Liver (tissue), 9 donors: ENCODE results near the gene CYP2E1. TPM values are rescaled to one million over a fixed set of nuclear protein-coding genes. Genes with fewer than 3 reads are reported as not detected.
"Not testable (repeated sequence)": the region's sequence is repeated elsewhere in the genome, so short reads cannot be mapped to it uniquely, and the experiment has no call there.

Experiments
- DNase-seq: peaks from one replicate; pipeline ENCODE4 v3.0.0-alpha.2; 2017; ENCODE audit warnings: low spot score
- H3K27ac ChIP-seq, 2 donors: one replicate each; pipeline ENCODE4 v1.7.0; 2013; ENCODE audit warnings: inconsistent platforms in 2 of 2, low read length in 2 of 2, control low read depth in 1 of 2, low read depth in 1 of 2, mild to moderate bottlenecking in 1 of 2
- H3K27me3 ChIP-seq, 4 donors: one replicate each; pipeline versions ENCODE4 v1.6.1 to v1.7.0; 2013; ENCODE audit warnings: low read length in 3 of 4, inconsistent platforms in 1 of 4, mild to moderate bottlenecking in 1 of 4, moderate library complexity in 1 of 4; ENCODE audit not compliant: control insufficient read depth in 4 of 4, insufficient read depth in 4 of 4
- H3K36me3 ChIP-seq, 4 donors: one replicate each; pipeline versions ENCODE4 v1.6.1 to v1.7.0; 2013; ENCODE audit warnings: low read length in 3 of 4, mild to moderate bottlenecking in 3 of 4, low read depth in 1 of 4, moderate library complexity in 1 of 4; ENCODE audit not compliant: control insufficient read depth in 4 of 4, insufficient read depth in 3 of 4
- H3K4me1 ChIP-seq, 4 donors: one replicate each; pipeline versions ENCODE4 v1.6.1 to v1.7.0; 2013; ENCODE audit warnings: low read length in 3 of 4, mild to moderate bottlenecking in 3 of 4, moderate library complexity in 1 of 4; ENCODE audit not compliant: control insufficient read depth in 4 of 4, insufficient read depth in 4 of 4
- H3K4me3 ChIP-seq, 3 donors: one replicate each; pipeline versions ENCODE4 v1.6.1 to v1.7.0; 2013; ENCODE audit warnings: low read length in 3 of 3, control low read depth in 1 of 3, low read depth in 1 of 3, mild to moderate bottlenecking in 1 of 3
- H3K9ac ChIP-seq, 2 donors: one replicate each; pipeline ENCODE4 v1.7.0; 2013; ENCODE audit warnings: low read length in 2 of 2, mild to moderate bottlenecking in 2 of 2, moderate library complexity in 2 of 2, control low read depth in 1 of 2, low read depth in 1 of 2
- H3K9me3 ChIP-seq, 4 donors: one replicate each; pipeline versions ENCODE4 v1.6.1 to v1.7.0; 2013; ENCODE audit warnings: low read length in 3 of 4; ENCODE audit not compliant: control insufficient read depth in 4 of 4
- WGBS: extraction: QIAGEN DNeasy Blood & Tissue Kit; methylation state at CpG from one replicate; pipeline ENCODE4 v1.1.7; 2013; 5-methylcytosine and 5-hydroxymethylcytosine counted together
- polyA plus RNA-seq, 2 donors: library from polyadenylated mRNA; stranded (reverse) in 1 of 2; unstranded in 1 of 2; fragments of 200-250 nt in 1 of 2; fragments of >200 nt in 1 of 2; fragmentation: Nextera tagmentation in 1 of 2; extraction: Ambion mirVana in 1 of 2; gene quantifications; one replicate each; pipeline versions ENCODE4 v1.2.1 to v1.2.3, GENCODE V29; 2013 to 2015
- total RNA-seq, 2 donors: library from RNA; depleted of rRNA; stranded (reverse); fragments of >200 nt; gene quantifications; one replicate each; pipeline ENCODE4 v1.2.3, GENCODE V29; 2014
- donor health status: healthy.
- donor health status: healthy.
- donor health status: healthy.
- donor health status: healthy.
- donor health status: healthy.

Gene CYP2E1
- total and polyA plus RNA-seq, 4 donors = 0.93 to 5,149 (median 3,213) TPM

GRCh38 chr10:133572055-133572454 lies 44.9 kb downstream of the CYP2E1 start:
- not testable (repeated sequence) for H3K9me3 ChIP-seq, H3K4me1 ChIP-seq, H3K9ac ChIP-seq, H3K27ac ChIP-seq, H3K4me3 ChIP-seq, H3K36me3 ChIP-seq, H3K27me3 ChIP-seq, DNase-seq
- 89% methylated on average over 11 of the region's 11 CpGs for WGBS

GRCh38 chr10:133573460-133573859 lies 46.3 kb downstream of the CYP2E1 start:
- H3K9ac ChIP-seq, H3K4me3 ChIP-seq, H3K4me1 ChIP-seq, H3K27ac ChIP-seq, H3K9me3 ChIP-seq, H3K27me3 ChIP-seq, H3K36me3 ChIP-seq, DNase-seq: not testable (repeated sequence)
- WGBS = 86% methylated on average over 1 of the region's 1 CpG

GRCh38 chr10:133577037-133577436 lies 49.9 kb downstream of the CYP2E1 start:
- H3K4me3 ChIP-seq, H3K27me3 ChIP-seq, H3K9ac ChIP-seq, DNase-seq, H3K36me3 ChIP-seq, H3K9me3 ChIP-seq, H3K27ac ChIP-seq, H3K4me1 ChIP-seq: not testable (repeated sequence)
- 85% methylated on average over 17 of the region's 31 CpGs for WGBS

Other genes with a start within 250 kb of the CYP2E1 start
- 10 to 100 TPM; 29.6 to 32.4 TPM for gene TUBGCP2, start 218.5 kb upstream of the CYP2E1 start, total RNA-seq
- 10 to 100 TPM; 18.8 to 25.6 TPM for gene TUBGCP2, start 218.5 kb upstream of the CYP2E1 start, polyA plus RNA-seq
- gene ZNF511, start 218.4 kb upstream of the CYP2E1 start, total RNA-seq = 10 to 100 TPM; 13.7 to 31.3 TPM
- 10 to 100 TPM; 17.0 to 31.8 TPM for gene ZNF511, start 218.4 kb upstream of the CYP2E1 start, polyA plus RNA-seq
- not detected for gene CALY, start 190.5 kb upstream of the CYP2E1 start, total RNA-seq
- under 1 TPM in 1 of 2 donors, not detected in 1; 0.07 TPM for gene CALY, start 190.5 kb upstream of the CYP2E1 start, polyA plus RNA-seq
- gene PRAP1, start 180.0 kb upstream of the CYP2E1 start, total RNA-seq = 100 to 1,000 TPM in 1 of 2 donors, 10 to 100 TPM in 1; 60.8 to 174 TPM
- 100 to 1,000 TPM; 315 to 426 TPM for gene PRAP1, start 180.0 kb upstream of the CYP2E1 start, polyA plus RNA-seq
- 10 to 100 TPM; 24.3 to 67.6 TPM for gene FUOM, start 169.3 kb upstream of the CYP2E1 start, total RNA-seq
- gene FUOM, start 169.3 kb upstream of the CYP2E1 start, polyA plus RNA-seq = 100 to 1,000 TPM; 124 to 194 TPM
- gene ECHS1, start 154.0 kb upstream of the CYP2E1 start, total RNA-seq = 100 to 1,000 TPM in 1 of 2 donors, 10 to 100 TPM in 1; 41.5 to 214 TPM
- gene ECHS1, start 154.0 kb upstream of the CYP2E1 start, polyA plus RNA-seq = 100 to 1,000 TPM; 493 to 849 TPM
- 10 to 100 TPM in 1 of 2 donors, 1 to 10 TPM in 1; 4.8 to 17.5 TPM for gene PAOX, start 148.1 kb upstream of the CYP2E1 start, total RNA-seq
- 10 to 100 TPM in 1 of 2 donors, 1 to 10 TPM in 1; 9.1 to 17.8 TPM for gene PAOX, start 148.1 kb upstream of the CYP2E1 start, polyA plus RNA-seq
- 10 to 100 TPM; 19.4 to 43.1 TPM for gene MTG1, start 133.2 kb upstream of the CYP2E1 start, total RNA-seq
- gene MTG1, start 133.2 kb upstream of the CYP2E1 start, polyA plus RNA-seq = 10 to 100 TPM; 33.2 to 70.6 TPM
- not detected for gene SPRN, start 102.7 kb upstream of the CYP2E1 start, total RNA-seq
- 10 to 100 TPM in 1 of 2 donors, 1 to 10 TPM in 1; 1.3 to 36.4 TPM for gene SPRN, start 102.7 kb upstream of the CYP2E1 start, polyA plus RNA-seq
- 1 to 10 TPM; 1.0 to 1.1 TPM for gene SCART1, start 73.4 kb upstream of the CYP2E1 start, total RNA-seq
- under 1 TPM; 0.32 to 0.35 TPM for gene SCART1, start 73.4 kb upstream of the CYP2E1 start, polyA plus RNA-seq
- gene SYCE1, start 38.2 kb downstream of the CYP2E1 start, total RNA-seq = under 1 TPM in 1 of 2 donors, not detected in 1; 0.33 TPM
- gene SYCE1, start 38.2 kb downstream of the CYP2E1 start, polyA plus RNA-seq = 1 to 10 TPM; 2.1 to 5.4 TPM
- not detected for gene FRG2B, start 99.4 kb downstream of the CYP2E1 start, total RNA-seq
- gene FRG2B, start 99.4 kb downstream of the CYP2E1 start, polyA plus RNA-seq = not detected